IMR-90 (cell line): ENCODE results near the gene KXD1. TPM values are rescaled to one million over a fixed set of nuclear protein-coding genes. Genes with fewer than 3 reads are reported as not detected.

Source experiments
- ATAC-seq: fragments of 200-7000 bp; cut with Tn5 transposase; 2 replicates; pipeline ENCODE4 v1.9.1; 2020; ENCODE audit warnings: low read depth, mild to moderate bottlenecking, moderate library complexity
- BruUV-seq: library from RNA; stranded (reverse); fragments of 400-500 nt; replicated peaks from 2 replicates; lab custom pipeline; 2021; lab: Mats Ljungman, UMichigan
- CTCF ChIA-PET: fragments of 300-600 bp; formaldehyde crosslinking; extraction: SDS; loops from one replicate; lab custom pipeline; 2021; ENCODE audit warnings: antibody characterized with exemption; lab: Yijun Ruan, JAX
- POLR2A ChIA-PET: fragments of 300-600 bp; sonication (Branson Sonifier 250); formaldehyde crosslinking; loops from one replicate; lab custom pipeline; 2022; ENCODE audit warnings: antibody characterized with exemption; ENCODE audit not compliant: unreplicated experiment; lab: Charles Lee
- DNase-seq: peaks from one replicate; pipeline ENCODE4 v3.0.0; 2013
- H2AFZ ChIP-seq: replicated peaks from 2 replicates; pipeline ENCODE3; 2013; ENCODE audit warnings: low read length, mild to moderate bottlenecking; ENCODE audit not compliant: poor library complexity
- H2AK5ac ChIP-seq: 2 replicates; pipeline ENCODE4 v1.6.1; 2013; ENCODE audit warnings: low read depth, low read length, inconsistent platforms
- H2AK9ac ChIP-seq: replicated peaks from 2 replicates; pipeline ENCODE3; 2013; ENCODE audit warnings: mild to moderate bottlenecking, low read depth, low read length, moderate library complexity; ENCODE audit not compliant: poor library complexity
- H2BK120ac ChIP-seq: 2 replicates; pipeline ENCODE4 v1.6.1; 2013; ENCODE audit warnings: low read depth, low read length, inconsistent platforms
- H2BK15ac ChIP-seq: 3 replicates; pipeline ENCODE4 v1.6.1; 2013; ENCODE audit warnings: low read depth, low read length, inconsistent platforms
- H2BK20ac ChIP-seq: 2 replicates; pipeline ENCODE4 v1.6.1; 2013; ENCODE audit warnings: low read depth, mild to moderate bottlenecking, inconsistent platforms, low read length, moderate library complexity
- H2BK5ac ChIP-seq: 2 replicates; pipeline ENCODE4 v1.6.1; 2013; ENCODE audit warnings: mild to moderate bottlenecking, low read depth, low read length, inconsistent platforms; ENCODE audit not compliant: poor library complexity, severe bottlenecking
- H3K14ac ChIP-seq: replicated peaks from 2 replicates; pipeline ENCODE4 v1.6.1; 2013; ENCODE audit warnings: low read depth, low read length, inconsistent platforms
- H3K18ac ChIP-seq: 2 replicates; pipeline ENCODE4 v1.6.1; 2013; ENCODE audit warnings: low read depth, low read length, control low read depth
- H3K23ac ChIP-seq: 2 replicates; pipeline ENCODE4 v1.6.1; 2013; ENCODE audit warnings: low read depth, low read length, inconsistent platforms
- H3K27ac ChIP-seq: 2 replicates; pipeline ENCODE4 v1.5.1; 2013; ENCODE audit warnings: mild to moderate bottlenecking, control low read depth, low read length; ENCODE audit not compliant: insufficient read depth
- H3K27me3 ChIP-seq: 2 replicates; pipeline ENCODE4 v1.6.1; 2013; ENCODE audit warnings: low read length; ENCODE audit not compliant: control insufficient read depth, insufficient read depth
- H3K36me3 ChIP-seq: 2 replicates; pipeline ENCODE4 v1.6.1; 2013; ENCODE audit warnings: low read length, mixed read lengths; ENCODE audit not compliant: control insufficient read depth, insufficient read depth
- H3K4ac ChIP-seq: 2 replicates; pipeline ENCODE4 v1.6.1; 2013; ENCODE audit warnings: low read depth, low read length, inconsistent platforms
- H3K4me1 ChIP-seq: 2 replicates; pipeline ENCODE4 v1.6.1; 2013; ENCODE audit warnings: low read length, mixed read lengths; ENCODE audit not compliant: control insufficient read depth, insufficient read depth
- H3K4me2 ChIP-seq: 2 replicates; pipeline ENCODE4 v1.6.1; 2013; ENCODE audit warnings: low read depth, mild to moderate bottlenecking, control low read depth, low read length, moderate library complexity
- H3K4me3 ChIP-seq: 2 replicates; pipeline ENCODE4 v1.5.1; 2013; ENCODE audit warnings: low read depth, mild to moderate bottlenecking, control low read depth, low read length, moderate library complexity; ENCODE audit not compliant: insufficient read depth
- H3K56ac ChIP-seq: 2 replicates; pipeline ENCODE4 v1.6.1; 2013; ENCODE audit warnings: low read length, inconsistent platforms; ENCODE audit not compliant: insufficient read depth; ENCODE audit errors: extremely low read depth
- H3K79me1 ChIP-seq, 2 experiments: 2 replicates each; pipeline ENCODE4 v1.6.1; 2013; ENCODE audit warnings: low read length in 2 of 2, inconsistent platforms in 1 of 2, low read depth in 1 of 2
- H3K9ac ChIP-seq: 2 replicates; pipeline ENCODE4 v1.6.1; 2013; ENCODE audit warnings: low read depth, low read length, control low read depth
- H3K9me1 ChIP-seq: 2 replicates; pipeline ENCODE4 v1.6.1; 2013; ENCODE audit warnings: low read length, inconsistent platforms; ENCODE audit not compliant: insufficient read depth
- H3K9me3 ChIP-seq: 2 replicates; pipeline ENCODE4 v1.6.1; 2013; ENCODE audit warnings: low read length; ENCODE audit not compliant: control insufficient read depth, insufficient read depth
- H4K20me1 ChIP-seq: 2 replicates; pipeline ENCODE4 v1.6.1; 2013; ENCODE audit warnings: low read length, inconsistent platforms; ENCODE audit not compliant: insufficient read depth
- H4K5ac ChIP-seq: 2 replicates; pipeline ENCODE4 v1.6.1; 2013; ENCODE audit warnings: mild to moderate bottlenecking, low read depth, low read length, control low read depth
- H4K8ac ChIP-seq, 2 experiments: 2 replicates each; pipeline ENCODE4 v1.6.1; 2013; ENCODE audit warnings: low read depth in 2 of 2, low read length in 2 of 2, control low read depth in 1 of 2, inconsistent platforms in 1 of 2
- H4K91ac ChIP-seq: 2 replicates; pipeline ENCODE4 v1.6.1; 2013; ENCODE audit warnings: low read depth, low read length, inconsistent platforms; ENCODE audit not compliant: insufficient read depth
- BHLHE40 ChIP-seq: fragments of 150-350 bp; IDR thresholded peaks from 2 replicates; pipeline ENCODE4 v1.6.1; 2016; ENCODE audit warnings: mild to moderate bottlenecking, low read depth, low read length
- CEBPB ChIP-seq: IDR thresholded peaks from 2 replicates; pipeline ENCODE4 v1.6.1; 2012; ENCODE audit warnings: low read depth, low read length, improper control_type of control experiment
- CHD1 ChIP-seq: IDR thresholded peaks from 2 replicates; pipeline ENCODE4 v1.6.1; 2012; ENCODE audit warnings: low read depth, low read length, improper control_type of control experiment
- FOS ChIP-seq: fragments of 150-350 bp; IDR thresholded peaks from 2 replicates; pipeline ENCODE4 v1.6.1; 2016; ENCODE audit warnings: low read depth, low read length
- MAFK ChIP-seq: IDR thresholded peaks from 2 replicates; pipeline ENCODE4 v1.6.1; 2012; ENCODE audit warnings: low read depth, low read length, improper control_type of control experiment
- MAZ ChIP-seq: IDR thresholded peaks from 2 replicates; pipeline ENCODE4 v1.6.1; 2012; ENCODE audit warnings: low read depth, mild to moderate bottlenecking, low read length, improper control_type of control experiment, moderate library complexity, borderline replicate concordance
- MXI1 ChIP-seq: IDR thresholded peaks from 2 replicates; pipeline ENCODE4 v1.6.1; 2012; ENCODE audit warnings: low read depth, mild to moderate bottlenecking, low read length, moderate library complexity, borderline replicate concordance
- NFE2L2 ChIP-seq: fragments of 150-350 bp; IDR thresholded peaks from 2 replicates; pipeline ENCODE4 v1.6.1; 2016; ENCODE audit warnings: low read depth, mild to moderate bottlenecking, low read length
- POLR2A ChIP-seq: IDR thresholded peaks from 2 replicates; pipeline ENCODE4 v1.6.1; 2012; ENCODE audit warnings: mild to moderate bottlenecking, low read depth, low read length
- RAD21 ChIP-seq: IDR thresholded peaks from 2 replicates; pipeline ENCODE4 v1.6.1; 2012; ENCODE audit warnings: low read length, improper control_type of control experiment
- SMC3 ChIP-seq: fragments of 150-350 bp; IDR thresholded peaks from 2 replicates; pipeline ENCODE4 v1.6.1; 2016; ENCODE audit warnings: low read depth, mild to moderate bottlenecking, antibody characterized with exemption, low read length, moderate library complexity
- WGBS, 2 experiments: methylation state at CpG; one replicate each; pipeline versions ENCODE4 v1.1.5 to v1.1.7; 2013; ENCODE audit warnings: missing lambda C conversion rate in 2 of 2; ENCODE audit not compliant: insufficient read length in 1 of 2; ENCODE audit errors: extremely low coverage in 2 of 2; 5-methylcytosine and 5-hydroxymethylcytosine counted together
- dilution Hi-C: fragments of 300-500 bp; cut with HindIII; formaldehyde crosslinking; loops from one replicate; pipeline ENCODE4 v1.14.3; 2018; ENCODE audit warnings: low sequenced_read_pairs; ENCODE audit not compliant: unreplicated experiment
- in situ Hi-C: fragments of 300-500 bp; cut with MboI; formaldehyde crosslinking; loops from 3 replicates; pipeline ENCODE4 v1.14.3; 2019; ENCODE audit warnings: low sequenced_read_pairs, inconsistent platforms, mixed read lengths
- intact Hi-C: fragments of 100-400 bp; cut with micrococcal nuclease; formaldehyde crosslinking; loops from 2 replicates; pipeline ENCODE4 v1.10.0; 2022
- polyA plus RNA-seq, 3 experiments: library from polyadenylated mRNA; depleted of rRNA; stranded (reverse); fragments of >200 nt; gene quantifications; 2 replicates each; pipeline ENCODE4 v1.2.3, GENCODE V29; 2012; ENCODE audit warnings: low replicate concordance in 1 of 3
- total RNA-seq: library from RNA; depleted of rRNA; stranded (reverse); fragments of >200 nt; gene quantifications from 2 replicates; pipeline ENCODE4 v1.2.3, GENCODE V29; 2012
- TF ChIP-seq, protein P1 (sequence below): fragments of 150-350 bp; IDR thresholded peaks from 2 replicates; pipeline ENCODE4 v1.6.1; 2017; ENCODE audit warnings: mild to moderate bottlenecking, antibody characterized with exemption, low read length, low read depth
- TF ChIP-seq, protein P2 (sequence below): conservative IDR thresholded peaks from 2 replicates; pipeline ENCODE4 v1.5.1; 2012; ENCODE audit warnings: mild to moderate bottlenecking, low read depth, low read length, improper control_type of control experiment
- TF ChIP-seq, protein P3 (sequence below): fragments of 150-350 bp; IDR thresholded peaks from 2 replicates; pipeline ENCODE4 v1.6.1; 2016; ENCODE audit warnings: low read depth, mild to moderate bottlenecking, low read length, moderate library complexity, borderline replicate concordance

The KXD1 gene
- total and polyA plus RNA-seq, 2 of the 4 experiments (the other 2 are of a cell fraction): 66.7 to 196 TPM

DNA sequence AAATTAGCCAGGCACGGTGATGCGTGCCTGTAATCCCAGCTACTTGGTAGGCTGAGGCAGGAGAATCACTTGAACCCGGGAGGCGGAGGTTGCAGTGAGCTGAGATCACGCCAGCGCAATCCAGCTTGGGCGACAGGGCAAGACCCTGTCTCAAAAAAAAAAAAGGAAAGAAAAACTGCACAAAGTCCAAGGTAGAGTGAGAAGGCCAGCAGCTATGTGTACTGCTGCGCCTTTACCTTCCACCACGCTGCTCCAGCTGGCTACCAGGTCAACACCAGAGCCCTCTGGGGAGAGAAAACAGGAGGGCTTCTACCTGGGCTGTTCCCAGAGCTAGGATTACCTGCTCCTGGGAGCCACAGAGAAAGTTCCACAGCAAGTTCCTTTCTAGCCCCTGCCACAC lies 39.0 kb upstream of the KXD1 start:
- H3K56ac ChIP-seq: no peak overlapping the region
- H3K9me3 ChIP-seq: no peaks in the 10 kb centered on the region
- CTCF ChIA-PET: no interaction called here
- no peak overlapping the region for H2BK120ac ChIP-seq
- H3K9me1 ChIP-seq: peaks cover 35% of the 10 kb centered on the region
- no peak overlapping the region for H2BK15ac ChIP-seq
- H2AK9ac ChIP-seq: no peak overlapping the region
- H2AFZ ChIP-seq: no peak overlapping the region
- H3K4me3 ChIP-seq: no peak overlapping the region
- POLR2A ChIA-PET: no interaction called here
- TF ChIP-seq, protein P1, sequence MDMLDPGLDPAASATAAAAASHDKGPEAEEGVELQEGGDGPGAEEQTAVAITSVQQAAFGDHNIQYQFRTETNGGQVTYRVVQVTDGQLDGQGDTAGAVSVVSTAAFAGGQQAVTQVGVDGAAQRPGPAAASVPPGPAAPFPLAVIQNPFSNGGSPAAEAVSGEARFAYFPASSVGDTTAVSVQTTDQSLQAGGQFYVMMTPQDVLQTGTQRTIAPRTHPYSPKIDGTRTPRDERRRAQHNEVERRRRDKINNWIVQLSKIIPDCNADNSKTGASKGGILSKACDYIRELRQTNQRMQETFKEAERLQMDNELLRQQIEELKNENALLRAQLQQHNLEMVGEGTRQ: no peak
- TF ChIP-seq, protein P2, sequence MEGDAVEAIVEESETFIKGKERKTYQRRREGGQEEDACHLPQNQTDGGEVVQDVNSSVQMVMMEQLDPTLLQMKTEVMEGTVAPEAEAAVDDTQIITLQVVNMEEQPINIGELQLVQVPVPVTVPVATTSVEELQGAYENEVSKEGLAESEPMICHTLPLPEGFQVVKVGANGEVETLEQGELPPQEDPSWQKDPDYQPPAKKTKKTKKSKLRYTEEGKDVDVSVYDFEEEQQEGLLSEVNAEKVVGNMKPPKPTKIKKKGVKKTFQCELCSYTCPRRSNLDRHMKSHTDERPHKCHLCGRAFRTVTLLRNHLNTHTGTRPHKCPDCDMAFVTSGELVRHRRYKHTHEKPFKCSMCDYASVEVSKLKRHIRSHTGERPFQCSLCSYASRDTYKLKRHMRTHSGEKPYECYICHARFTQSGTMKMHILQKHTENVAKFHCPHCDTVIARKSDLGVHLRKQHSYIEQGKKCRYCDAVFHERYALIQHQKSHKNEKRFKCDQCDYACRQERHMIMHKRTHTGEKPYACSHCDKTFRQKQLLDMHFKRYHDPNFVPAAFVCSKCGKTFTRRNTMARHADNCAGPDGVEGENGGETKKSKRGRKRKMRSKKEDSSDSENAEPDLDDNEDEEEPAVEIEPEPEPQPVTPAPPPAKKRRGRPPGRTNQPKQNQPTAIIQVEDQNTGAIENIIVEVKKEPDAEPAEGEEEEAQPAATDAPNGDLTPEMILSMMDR: no peak
- no peak for TF ChIP-seq CEBPB
- TF ChIP-seq POLR2A: no peak
- TF ChIP-seq MAZ: no peak
- no peak for TF ChIP-seq NFE2L2
- TF ChIP-seq MAFK: no peak
- no peak for TF ChIP-seq BHLHE40
- TF ChIP-seq MXI1: no peak
- TF ChIP-seq CHD1: no peak
- TF ChIP-seq SMC3: no peak
- TF ChIP-seq, protein P3, sequence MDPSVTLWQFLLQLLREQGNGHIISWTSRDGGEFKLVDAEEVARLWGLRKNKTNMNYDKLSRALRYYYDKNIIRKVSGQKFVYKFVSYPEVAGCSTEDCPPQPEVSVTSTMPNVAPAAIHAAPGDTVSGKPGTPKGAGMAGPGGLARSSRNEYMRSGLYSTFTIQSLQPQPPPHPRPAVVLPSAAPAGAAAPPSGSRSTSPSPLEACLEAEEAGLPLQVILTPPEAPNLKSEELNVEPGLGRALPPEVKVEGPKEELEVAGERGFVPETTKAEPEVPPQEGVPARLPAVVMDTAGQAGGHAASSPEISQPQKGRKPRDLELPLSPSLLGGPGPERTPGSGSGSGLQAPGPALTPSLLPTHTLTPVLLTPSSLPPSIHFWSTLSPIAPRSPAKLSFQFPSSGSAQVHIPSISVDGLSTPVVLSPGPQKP: no peak
- no peak for TF ChIP-seq RAD21
- no peak for TF ChIP-seq FOS
- H3K27ac ChIP-seq: no peak overlapping the region
- H2AK5ac ChIP-seq: no peak overlapping the region
- no peak overlapping the region for H4K5ac ChIP-seq
- no peak overlapping the region for H2BK5ac ChIP-seq
- intact Hi-C loops (no loop called here), dilution Hi-C loops (no loop called here), in situ Hi-C loops (no loop called here)
- H3K9ac ChIP-seq: no peak overlapping the region
- ATAC-seq: no peak
- no peak overlapping the region for H3K4me2 ChIP-seq
- H3K27me3 ChIP-seq: no peaks in the 10 kb centered on the region
- no peak overlapping the region for H3K14ac ChIP-seq
- no peak overlapping the region for H3K18ac ChIP-seq
- H3K23ac ChIP-seq: peak overlapping the region; percentile 34; the same call in 1 of the 2 replicates
- 80% methylated on average over 1 of the region's 9 CpGs; no CpG with 5 or more reads in 1 of the 2 experiments for WGBS, 2 experiments
- BruUV-seq: no TSS peak
- H3K79me1 ChIP-seq: peaks cover 7 to 67% of the 10 kb centered on the region in 2 experiments; a peak in 3 of 4 replicates
- DNase-seq: no peak
- H2BK20ac ChIP-seq: no peak overlapping the region
- no peak overlapping the region for H4K8ac ChIP-seq
- H3K4me1 ChIP-seq: peaks cover 19% of the 10 kb centered on the region
- no peaks in the 10 kb centered on the region for H3K36me3 ChIP-seq
- no peak overlapping the region for H4K91ac ChIP-seq
- no peak overlapping the region for H3K4ac ChIP-seq
- peaks cover 70% of the 10 kb centered on the region for H4K20me1 ChIP-seq
